Vagina (tissue), 2 donors: ENCODE results near the gene SV2A.

Source experiments
- CTCF ChIP-seq, 3 experiments: fragments of 450-650 bp in 2 of 3; fragments of 200-600 bp in 1 of 3; sonication (generic) in 1 of 3; IDR thresholded peaks; one replicate each; pipeline ENCODE4 v1.5.1; 2017 to 2019; ENCODE audit warnings: antibody characterized with exemption in 3 of 3, mild to moderate bottlenecking in 2 of 3, moderate library complexity in 2 of 3
- POLR2A ChIP-seq, 2 donors: fragments of 450-650 bp; IDR thresholded peaks; one replicate each; pipeline ENCODE4 v1.6.1; 2017; ENCODE audit warnings: antibody characterized with exemption in 2 of 2, mild to moderate bottlenecking in 2 of 2, moderate library complexity in 2 of 2
- POLR2AphosphoS5 ChIP-seq, 2 donors: sonication (generic); formaldehyde crosslinking; IDR thresholded peaks; one replicate each; pipeline ENCODE4 v1.9.0; 2017; ENCODE audit warnings: antibody characterized with exemption in 2 of 2, mild to moderate bottlenecking in 2 of 2, low read depth in 1 of 2; ENCODE audit not compliant: insufficient read depth in 1 of 2

GRCh38 chr1:149914545-149914944 lies 3.1 kb downstream of the SV2A start:
- TF ChIP-seq POLR2A (IDR thresholded peaks at IDR 0.05): no peak
- no peak for TF ChIP-seq CTCF (IDR thresholded peaks at IDR 0.05)
- no peak for TF ChIP-seq POLR2AphosphoS5 (IDR thresholded peaks at IDR 0.05; ENCODE audit: insufficient read depth in 1 of 2, low read depth in 1 of 2)
